Natural killer cell (primary cell): ENCODE data around the gene PLPP4. TPM values are rescaled to one million over a fixed set of nuclear protein-coding genes. Genes with fewer than 3 reads are reported as not detected.

Experiments used
- ATAC-seq, 3 donors: fragments of 150-1000 bp in 2 of 3; fragments of 200-7000 bp in 1 of 3; cut with Tn5 transposase; 1 replicate in 1 of 3; 2 replicates in 2 of 3; pipeline ENCODE4 v1.10.0; 2021; ENCODE audit warnings: mild to moderate bottlenecking in 2 of 3, moderate library complexity in 2 of 3
- DNase-seq, 2 donors: peaks; one replicate each; pipeline versions ENCODE4 v3.0.0 to v3.0.0-alpha.2; 2013 to 2021; ENCODE audit warnings: mixed read lengths in 1 of 2
- H3K27ac ChIP-seq: one replicate; pipeline ENCODE4 v1.5.1; 2013; ENCODE audit warnings: mild to moderate bottlenecking, low read length
- H3K27me3 ChIP-seq: one replicate; pipeline ENCODE4 v1.6.1; 2013; ENCODE audit warnings: low read length; ENCODE audit not compliant: control insufficient read depth, insufficient read depth
- H3K36me3 ChIP-seq: one replicate; pipeline ENCODE4 v1.6.1; 2013; ENCODE audit warnings: low read length; ENCODE audit not compliant: control insufficient read depth, insufficient read depth
- H3K4me1 ChIP-seq: one replicate; pipeline ENCODE4 v1.6.1; 2013; ENCODE audit warnings: low read length; ENCODE audit not compliant: control insufficient read depth, insufficient read depth
- H3K4me3 ChIP-seq: one replicate; pipeline ENCODE4 v1.5.1; 2013; ENCODE audit warnings: low read length
- H3K9me3 ChIP-seq: one replicate; pipeline ENCODE4 v1.6.1; 2013; ENCODE audit warnings: low read length; ENCODE audit not compliant: control insufficient read depth, insufficient read depth
- H3K27ac Mint-ChIP-seq, 2 donors: one replicate each; pipeline ENCODE4 v1.8.0; 2022; ENCODE audit warnings: mild to moderate bottlenecking in 2 of 2, mixed read lengths in 2 of 2, moderate library complexity in 1 of 2
- H3K27me3 Mint-ChIP-seq, 2 donors: one replicate each; pipeline ENCODE4 v1.8.0; 2022; ENCODE audit warnings: low read depth in 2 of 2, mixed read lengths in 2 of 2
- H3K36me3 Mint-ChIP-seq: one replicate; pipeline ENCODE4 v1.8.0; 2022; ENCODE audit warnings: mixed read lengths
- H3K4me1 Mint-ChIP-seq, 2 donors: one replicate each; pipeline ENCODE4 v1.8.0; 2022; ENCODE audit warnings: mixed read lengths in 2 of 2
- H3K4me3 Mint-ChIP-seq: one replicate; pipeline ENCODE4 v1.8.0; 2022; ENCODE audit warnings: mild to moderate bottlenecking, moderate library complexity, mixed read lengths
- H3K9me3 Mint-ChIP-seq, 2 donors: one replicate each; pipeline ENCODE4 v1.8.0; 2022; ENCODE audit warnings: mixed read lengths in 2 of 2
- WGBS: methylation state at CpG from one replicate; pipeline ENCODE4 v1.1.7; 2013; ENCODE audit warnings: missing lambda C conversion rate; ENCODE audit not compliant: insufficient coverage; 5-methylcytosine and 5-hydroxymethylcytosine counted together
- intact Hi-C: fragments of 100-400 bp; cut with micrococcal nuclease; formaldehyde crosslinking; loops from one replicate; pipeline ENCODE4 v1.14.2; 2022
- total RNA-seq, 4 donors: library from RNA; stranded (reverse); fragments of 120-200 nt in 1 of 4; gene quantifications; one replicate each; pipeline versions ENCODE4 v1.2.3 to v1.2.4, GENCODE V29; 2013 to 2022
- TF ChIP-seq, protein P1 (sequence below): fragments of 200-600 bp; IDR thresholded peaks from one replicate; pipeline ENCODE4 v1.8.0; 2022; ENCODE audit warnings: antibody characterized with exemption

The PLPP4 gene
- total RNA-seq, 3 donors from 2014 or later (not counting 1 experiment from before 2014, with no cell fraction given): not detected

DNA sequence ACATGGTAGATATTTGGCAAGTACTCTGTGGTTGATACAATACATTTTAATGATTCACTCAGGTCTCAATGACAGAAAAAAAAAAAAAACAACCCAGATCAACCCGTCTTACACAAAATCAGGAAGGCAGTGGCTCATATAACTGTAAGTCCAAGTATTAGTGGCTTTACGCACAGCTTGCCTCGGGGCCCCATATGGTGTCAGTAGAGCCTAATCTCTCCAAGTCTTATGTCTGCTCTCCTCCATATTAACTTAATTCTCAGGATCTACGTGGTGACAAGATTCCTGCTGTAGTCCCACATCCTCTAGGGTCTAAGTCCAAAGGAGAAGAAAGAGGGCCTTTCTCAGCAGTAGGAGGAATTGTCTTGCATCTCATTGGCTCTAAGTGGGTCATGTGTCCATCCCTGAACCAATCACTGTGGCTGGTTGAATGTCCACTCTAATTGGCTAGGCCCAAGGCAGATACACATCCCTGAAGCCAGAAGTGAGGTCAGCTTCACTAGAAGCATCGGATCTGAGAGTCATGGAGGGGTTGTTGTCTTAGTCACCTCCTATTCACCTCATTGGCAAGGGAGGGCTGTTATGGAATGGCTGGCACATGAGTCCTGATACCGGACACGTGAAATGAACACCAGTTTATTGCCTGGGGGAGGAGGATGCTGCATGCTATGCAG, 20.5 kb upstream of the PLPP4 start:
- 90% methylated on average over 7 of the region's 7 CpGs for WGBS
- ATAC-seq: no peak
- TF ChIP-seq, protein P1, sequence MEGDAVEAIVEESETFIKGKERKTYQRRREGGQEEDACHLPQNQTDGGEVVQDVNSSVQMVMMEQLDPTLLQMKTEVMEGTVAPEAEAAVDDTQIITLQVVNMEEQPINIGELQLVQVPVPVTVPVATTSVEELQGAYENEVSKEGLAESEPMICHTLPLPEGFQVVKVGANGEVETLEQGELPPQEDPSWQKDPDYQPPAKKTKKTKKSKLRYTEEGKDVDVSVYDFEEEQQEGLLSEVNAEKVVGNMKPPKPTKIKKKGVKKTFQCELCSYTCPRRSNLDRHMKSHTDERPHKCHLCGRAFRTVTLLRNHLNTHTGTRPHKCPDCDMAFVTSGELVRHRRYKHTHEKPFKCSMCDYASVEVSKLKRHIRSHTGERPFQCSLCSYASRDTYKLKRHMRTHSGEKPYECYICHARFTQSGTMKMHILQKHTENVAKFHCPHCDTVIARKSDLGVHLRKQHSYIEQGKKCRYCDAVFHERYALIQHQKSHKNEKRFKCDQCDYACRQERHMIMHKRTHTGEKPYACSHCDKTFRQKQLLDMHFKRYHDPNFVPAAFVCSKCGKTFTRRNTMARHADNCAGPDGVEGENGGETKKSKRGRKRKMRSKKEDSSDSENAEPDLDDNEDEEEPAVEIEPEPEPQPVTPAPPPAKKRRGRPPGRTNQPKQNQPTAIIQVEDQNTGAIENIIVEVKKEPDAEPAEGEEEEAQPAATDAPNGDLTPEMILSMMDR: no peak
- Mint-ChIP-seq H3K36me3 (no peaks in the 10 kb centered on the region), H3K9me3 (no peaks in the 10 kb centered on the region), H3K27ac (no peak overlapping the region), H3K27me3 (peaks cover 12 to 17% of the 10 kb centered on the region in 2 donors), H3K4me3 (no peak overlapping the region), H3K4me1 (peaks cover under 1% of the 10 kb centered on the region in 2 donors)
- intact Hi-C loops: no loop called here
- Histone ChIP-seq H3K4me1 (no peaks in the 10 kb centered on the region), H3K9me3 (no peaks in the 10 kb centered on the region), H3K4me3 (no peak overlapping the region), H3K27me3 (no peaks in the 10 kb centered on the region), H3K27ac (no peak overlapping the region), H3K36me3 (no peaks in the 10 kb centered on the region)
- no peak for DNase-seq

DNA sequence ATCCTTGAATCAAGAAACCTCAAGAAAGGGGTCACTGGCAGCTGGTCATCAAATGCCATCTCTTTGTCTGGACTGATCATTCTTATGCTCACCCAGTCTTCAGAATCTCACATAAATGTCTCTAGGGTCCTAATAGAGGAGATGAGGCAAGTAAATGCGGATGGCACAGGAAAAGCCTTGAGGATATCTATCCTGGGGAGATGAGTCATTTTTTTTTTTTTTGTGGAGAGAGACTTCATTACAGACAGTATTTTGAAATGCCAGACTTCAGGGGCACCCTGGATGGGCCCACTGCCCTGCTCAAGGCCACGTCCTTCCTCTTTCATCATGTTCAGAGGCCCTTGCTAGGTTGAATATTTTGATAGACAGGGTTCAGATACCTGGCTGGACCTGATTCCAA, 19.5 kb upstream of the PLPP4 start:
- no peak overlapping the region for H3K27ac ChIP-seq
- TF ChIP-seq, protein P1: no peak
- Mint-ChIP-seq H3K4me1 (no peaks in the 10 kb centered on the region), H3K4me3 (no peak overlapping the region), H3K27ac (no peak overlapping the region), H3K27me3 (peaks cover 4 to 14% of the 10 kb centered on the region in 2 donors), H3K9me3 (no peaks in the 10 kb centered on the region), H3K36me3 (no peaks in the 10 kb centered on the region)
- intact Hi-C loops: no loop called here
- WGBS: 58% methylated on average over 2 of the region's 2 CpGs
- H3K4me1 ChIP-seq: no peaks in the 10 kb centered on the region
- ATAC-seq: no peak
- no peak for DNase-seq
- H3K4me3 ChIP-seq: no peak overlapping the region
- no peaks in the 10 kb centered on the region for H3K27me3 ChIP-seq
- no peaks in the 10 kb centered on the region for H3K9me3 ChIP-seq
- H3K36me3 ChIP-seq: no peaks in the 10 kb centered on the region

- 80% methylated on average over 2 of the region's 3 CpGs for WGBS
- H3K27me3 Mint-ChIP-seq: peaks cover 28 to 49% of the 10 kb centered on the region in 2 donors
- H3K4me1 Mint-ChIP-seq: peaks cover 0 to 5% of the 10 kb centered on the region in 2 donors
Measured at GRCh38 chr10:120451968-120452367, 5.1 kb upstream of the PLPP4 start.

More at GRCh38 chr10:120451968-120452367, 5.1 kb upstream of the PLPP4 start:
- H3K27ac Mint-ChIP-seq: no peak overlapping the region
- no peak for ATAC-seq
- H3K9me3 Mint-ChIP-seq: peaks cover 0 to 3% of the 10 kb centered on the region in 2 donors
- H3K4me3 ChIP-seq: no peak overlapping the region
- DNase-seq: no peak
- peaks cover 5% of the 10 kb centered on the region for H3K4me1 ChIP-seq
- H3K27me3 ChIP-seq: peaks cover 5% of the 10 kb centered on the region
- no peaks in the 10 kb centered on the region for H3K36me3 ChIP-seq
- intact Hi-C loops: no loop called here
- H3K27ac ChIP-seq: no peak overlapping the region
- no peaks in the 10 kb centered on the region for H3K9me3 ChIP-seq
- H3K36me3 Mint-ChIP-seq: no peaks in the 10 kb centered on the region
- no peak overlapping the region for H3K4me3 Mint-ChIP-seq
- TF ChIP-seq, protein P1: no peak
